Measurements from ENCODE around the gene METTL24. TPM values are rescaled to one million over a fixed set of nuclear protein-coding genes. Genes with fewer than 3 reads are reported as not detected.

Gene METTL24
- total RNA-seq, 1 experiment from 2014 or later = not detected

- no peak for DNase-seq (ENCODE audit: low read depth)
Measured at GRCh38 chr6:110337486-110337885, 20.7 kb downstream of the METTL24 start.

- no peak for DNase-seq (ENCODE audit: low read depth)
Measured at GRCh38 chr6:110334423-110335180, 23.5 kb downstream of the METTL24 start.

DNA sequence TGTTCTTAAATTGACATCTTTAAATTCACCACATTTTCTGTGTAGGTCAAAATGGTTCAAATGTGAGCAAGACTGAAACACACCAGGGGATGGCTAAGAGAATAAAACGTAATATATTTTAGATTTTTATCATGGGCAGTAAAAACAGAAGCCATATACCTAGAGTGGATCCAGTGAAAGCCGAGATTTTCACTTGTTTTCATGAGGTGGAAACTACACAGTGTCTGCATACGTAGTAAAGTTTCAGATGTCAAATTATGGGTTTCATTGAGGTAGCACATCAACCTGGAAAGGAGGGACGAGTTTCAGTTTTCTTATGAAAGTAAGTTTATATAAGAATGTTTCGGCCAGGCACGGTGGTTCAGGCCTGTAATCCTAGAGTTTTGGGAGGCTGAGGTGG lies 25.9 kb downstream of the METTL24 start:
- no peak for DNase-seq (ENCODE audit: low read depth)

GRCh38 chr6:110331816-110332215 lies 26.3 kb downstream of the METTL24 start:
- DNase-seq (ENCODE audit: low read depth) = no peak

DNA sequence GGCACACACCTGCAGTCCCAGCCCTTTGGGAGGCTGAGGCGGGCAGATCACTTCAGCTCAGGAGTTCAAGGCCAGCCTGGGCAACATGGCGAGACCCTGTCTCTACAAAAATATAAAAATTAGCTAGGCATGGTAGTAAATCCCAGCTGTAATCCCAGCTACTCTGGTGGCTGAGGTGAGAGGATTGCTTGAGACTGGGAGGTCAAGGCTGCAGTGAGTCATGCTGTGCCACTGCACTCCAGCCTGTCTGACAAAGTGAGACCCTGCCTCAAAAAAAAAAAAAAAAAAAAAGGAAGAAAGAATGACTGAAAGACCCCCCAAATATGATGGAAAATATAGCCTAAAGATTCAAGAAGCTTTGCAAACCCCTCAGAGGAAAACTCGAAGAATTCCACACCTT lies 26.8 kb downstream of the METTL24 start:
- DNase-seq (ENCODE audit: low read depth) = no peak

DNA sequence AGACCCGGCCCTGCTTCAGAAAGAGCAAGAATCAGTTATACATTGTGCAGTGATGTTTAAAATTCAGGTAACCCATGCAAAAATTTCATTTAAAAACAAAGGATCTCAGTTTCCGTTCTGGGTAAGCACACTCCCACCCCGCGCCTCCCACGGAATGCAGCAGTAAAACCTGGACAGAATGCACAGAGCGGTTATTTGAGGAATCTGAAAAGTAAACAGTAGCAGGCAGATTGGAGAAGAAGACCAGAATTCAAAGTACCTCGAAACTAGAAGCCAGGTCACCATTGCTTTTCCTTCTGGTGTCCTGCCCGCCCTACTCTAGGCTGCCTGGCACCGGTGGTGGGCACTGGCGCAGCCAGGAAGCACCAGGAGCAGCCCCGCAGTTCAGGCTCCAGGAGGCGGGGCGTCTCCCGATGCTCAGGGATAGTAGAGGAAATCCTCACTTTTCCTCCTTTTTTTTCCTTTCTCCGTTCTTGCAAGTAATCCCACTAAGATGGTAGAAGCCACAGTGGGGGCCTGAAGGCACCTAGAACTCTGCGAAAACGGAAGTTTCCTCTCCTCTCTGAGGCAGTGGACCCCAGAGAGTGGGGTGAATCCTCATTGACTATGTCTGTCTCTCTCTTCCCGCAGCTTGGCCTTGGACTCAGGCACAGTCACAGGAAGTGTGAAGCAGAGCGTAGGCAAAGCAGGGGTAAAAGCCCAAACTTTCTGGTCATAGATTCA lies 28.3 kb downstream of the METTL24 start:
- no peak for DNase-seq (ENCODE audit: low read depth)

DNA sequence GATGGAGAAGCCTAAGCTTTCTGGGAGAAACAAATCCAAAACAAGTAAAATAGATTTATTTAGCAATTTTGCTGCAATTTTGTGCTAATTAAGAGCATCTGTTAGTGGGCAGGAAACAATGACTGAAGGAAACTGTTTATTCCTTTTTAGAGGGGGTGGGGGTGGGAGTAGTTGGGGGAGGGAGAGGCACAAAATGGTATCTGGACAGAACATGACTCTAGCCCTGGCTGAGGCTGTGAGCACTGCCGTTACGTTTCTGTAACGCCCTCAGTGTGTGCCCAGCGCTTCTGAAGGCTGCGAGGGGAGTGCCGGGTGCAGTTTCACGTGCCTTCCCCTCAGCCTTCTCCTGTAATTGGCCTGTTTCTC lies 28.8 kb downstream of the METTL24 start:
- DNase-seq (ENCODE audit: low read depth) = no peak

DNA sequence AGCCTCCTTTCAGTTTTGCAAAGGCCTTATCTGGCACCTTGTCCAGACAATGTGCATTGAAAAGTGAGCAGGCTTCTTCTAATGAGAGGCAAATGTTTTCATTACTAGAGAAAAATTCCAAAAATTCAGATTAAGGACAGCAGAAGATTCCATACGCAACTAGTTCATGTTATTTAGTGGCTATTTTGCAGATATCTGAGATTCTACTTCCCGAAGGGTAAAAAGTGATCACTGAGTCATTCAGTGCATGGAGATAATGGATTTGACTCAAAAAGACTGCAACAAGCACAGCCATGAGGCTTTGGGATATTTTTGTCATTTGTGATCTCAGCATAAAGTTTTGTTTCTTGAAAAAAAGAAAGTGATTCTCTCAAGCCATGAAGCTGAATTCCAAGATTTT lies 29.9 kb downstream of the METTL24 start:
- no peak for DNase-seq (ENCODE audit: low read depth)

DNA sequence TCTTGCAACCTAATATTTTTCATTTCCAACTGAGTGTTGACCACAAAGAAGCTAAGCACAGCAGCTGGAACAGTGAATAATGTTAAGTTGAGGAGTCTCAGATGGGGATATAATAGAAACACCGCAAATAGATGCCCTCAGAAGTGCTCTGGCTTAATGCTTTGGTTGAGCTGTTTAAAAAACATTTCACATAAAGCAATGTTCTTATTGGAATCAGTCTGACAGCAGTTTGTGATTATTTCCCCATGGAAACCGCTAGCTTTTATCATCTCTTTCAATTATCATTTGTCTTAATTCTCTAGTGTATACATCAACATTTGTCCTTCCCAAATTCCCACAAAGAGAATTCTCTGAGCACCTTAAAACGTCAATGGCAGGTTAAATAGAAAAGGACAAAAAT lies 30.8 kb downstream of the METTL24 start:
- DNase-seq (ENCODE audit: low read depth) = no peak

- no peak for DNase-seq (ENCODE audit: low read depth)
Measured at GRCh38 chr6:110326609-110327008, 31.5 kb downstream of the METTL24 start.

DNA sequence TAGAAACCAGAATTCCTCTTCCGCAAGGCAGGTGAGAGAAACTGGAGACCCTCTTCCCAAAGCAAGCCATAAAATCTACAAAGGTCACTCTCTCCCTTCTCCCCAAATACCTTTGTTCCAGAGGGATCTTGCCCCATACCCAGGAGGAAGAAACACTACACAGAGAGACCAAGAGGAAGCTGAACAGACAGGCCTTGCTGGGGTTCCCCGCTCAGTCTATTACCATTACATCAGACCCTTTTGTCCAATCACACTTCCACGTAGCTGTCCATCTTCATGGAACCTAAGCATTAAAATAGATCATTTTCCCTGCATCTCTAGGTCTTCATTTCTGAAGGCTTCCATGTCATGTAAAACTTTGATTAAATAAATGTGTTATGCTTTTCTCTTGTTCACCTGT lies 32.1 kb downstream of the METTL24 start:
- DNase-seq (ENCODE audit: low read depth) = no peak

DNA sequence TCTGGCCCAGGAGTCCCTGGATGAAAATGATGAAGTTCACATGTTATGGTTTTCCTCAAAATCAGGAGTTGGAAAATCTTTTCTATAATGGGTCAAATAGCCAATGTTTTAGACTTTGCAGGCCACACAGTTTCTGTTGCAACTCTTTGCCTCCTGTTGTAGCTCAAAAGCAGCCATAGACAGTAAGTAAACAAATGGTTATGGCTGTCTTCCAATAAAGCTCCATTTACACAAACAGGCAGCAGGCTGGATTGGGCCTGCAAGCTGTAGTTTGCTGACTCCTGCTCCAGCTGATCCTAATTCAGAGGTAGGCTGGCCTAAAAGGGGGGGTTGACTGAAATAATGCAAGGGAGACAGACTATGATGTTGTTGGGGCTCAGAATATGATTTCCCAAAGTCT lies 33.0 kb downstream of the METTL24 start:
- peak; percentile 29 for DNase-seq (ENCODE audit: low read depth)

- DNase-seq (ENCODE audit: low read depth) = no peak
Measured at GRCh38 chr6:110324548-110324947, 33.6 kb downstream of the METTL24 start.

GRCh38 chr6:110323258-110323657 lies 34.9 kb downstream of the METTL24 start:
- DNase-seq (ENCODE audit: low read depth) = no peak

DNA sequence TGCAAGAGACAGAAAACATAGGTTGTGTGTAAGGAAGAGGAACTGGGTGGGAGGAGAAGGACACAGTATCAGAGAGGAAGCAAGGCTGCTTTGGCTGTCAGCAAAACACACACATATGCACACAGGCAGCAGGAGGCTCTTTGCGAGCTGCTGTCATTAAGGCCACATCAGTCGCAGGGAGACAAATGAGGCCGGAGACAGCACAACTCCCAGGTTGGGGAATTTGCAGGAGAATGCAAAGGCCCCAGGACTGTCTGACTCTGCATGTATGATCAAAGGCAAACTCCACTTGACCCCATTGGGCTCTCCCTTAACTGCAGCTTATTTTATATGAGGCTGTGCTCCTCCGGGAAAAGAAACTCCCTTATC lies 35.3 kb downstream of the METTL24 start:
- no peak for DNase-seq (ENCODE audit: low read depth)

DNA sequence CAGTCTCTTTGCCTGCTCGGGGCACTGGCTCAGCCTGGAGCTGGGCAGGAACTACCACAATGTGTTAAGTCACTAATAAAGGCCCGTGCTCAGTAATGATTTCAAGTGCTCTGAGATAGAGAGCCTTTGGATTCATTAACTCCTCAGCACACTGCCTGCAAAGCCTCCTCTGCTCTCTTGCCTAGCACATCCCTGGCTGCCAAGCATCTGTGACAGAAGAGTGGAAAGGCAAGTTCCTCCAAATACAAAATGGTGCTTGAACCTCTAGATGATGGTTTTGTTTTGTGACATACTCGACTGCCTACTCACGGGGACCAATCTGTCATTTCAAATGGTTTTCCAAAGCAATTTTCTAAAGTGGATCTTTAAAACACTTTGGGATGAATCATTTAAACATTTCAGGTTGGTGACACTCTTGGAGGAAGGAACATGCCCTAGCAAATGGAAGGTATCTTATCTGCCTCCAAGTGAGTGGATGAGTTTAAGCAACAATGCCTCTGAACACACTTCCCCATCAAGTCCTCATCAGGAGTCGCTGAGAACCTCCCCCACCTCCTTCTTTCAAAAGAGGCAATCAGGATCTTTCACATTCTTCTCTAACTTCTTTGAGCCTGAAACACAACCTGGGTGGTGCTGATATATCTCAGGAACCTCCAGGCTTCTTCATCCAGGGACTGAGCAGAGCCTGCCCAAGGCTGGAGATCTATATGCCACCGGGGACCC lies 35.8 kb downstream of the METTL24 start:
- DNase-seq (ENCODE audit: low read depth) = no peak

- no peak for DNase-seq (ENCODE audit: low read depth)
Measured at GRCh38 chr6:110320307-110320706, 37.8 kb downstream of the METTL24 start.

- DNase-seq (ENCODE audit: low read depth) = no peak
Measured at GRCh38 chr6:110319843-110320242, 38.3 kb downstream of the METTL24 start.

GRCh38 chr6:110319381-110319780 lies 38.8 kb downstream of the METTL24 start:
- no peak for DNase-seq (ENCODE audit: low read depth)

DNA sequence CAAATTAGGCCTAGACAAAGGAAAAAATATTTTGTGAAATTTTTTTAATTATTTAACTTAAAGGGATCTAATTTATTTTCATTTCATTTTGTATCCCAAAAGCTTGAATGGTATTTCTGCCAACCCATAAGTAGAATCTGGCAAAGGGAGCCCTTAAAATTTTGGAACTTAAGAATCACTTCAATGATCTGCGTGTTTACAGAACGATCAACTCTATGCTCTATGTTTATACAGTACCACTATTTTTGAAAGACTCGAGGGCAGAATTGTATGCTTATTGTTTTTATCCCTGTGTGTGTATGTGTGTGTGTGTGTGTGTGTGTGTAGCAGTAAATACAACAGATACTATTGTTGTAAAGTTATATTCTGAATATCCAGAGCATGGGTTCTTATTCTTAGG lies 39.2 kb downstream of the METTL24 start:
- no peak for DNase-seq (ENCODE audit: low read depth)

GRCh38 chr6:110317646-110318045 lies 40.5 kb downstream of the METTL24 start:
- DNase-seq (ENCODE audit: low read depth) = no peak

- DNase-seq (ENCODE audit: low read depth) = no peak
Measured at GRCh38 chr6:110317189-110317588, 41.0 kb downstream of the METTL24 start.
